ENCODE data around the gene ZNF687.

The ZNF687 gene

GRCh38 chr1:151325646-151326429 lies 43.7 kb downstream of the ZNF687 start:
- peak overlapping the region; percentile 83 for H3K4me3 ChIP-seq (ENCODE audit: low read depth, low read length)
- DNase-seq (ENCODE audit: low read depth): no peak
- TF ChIP-seq, protein P1, sequence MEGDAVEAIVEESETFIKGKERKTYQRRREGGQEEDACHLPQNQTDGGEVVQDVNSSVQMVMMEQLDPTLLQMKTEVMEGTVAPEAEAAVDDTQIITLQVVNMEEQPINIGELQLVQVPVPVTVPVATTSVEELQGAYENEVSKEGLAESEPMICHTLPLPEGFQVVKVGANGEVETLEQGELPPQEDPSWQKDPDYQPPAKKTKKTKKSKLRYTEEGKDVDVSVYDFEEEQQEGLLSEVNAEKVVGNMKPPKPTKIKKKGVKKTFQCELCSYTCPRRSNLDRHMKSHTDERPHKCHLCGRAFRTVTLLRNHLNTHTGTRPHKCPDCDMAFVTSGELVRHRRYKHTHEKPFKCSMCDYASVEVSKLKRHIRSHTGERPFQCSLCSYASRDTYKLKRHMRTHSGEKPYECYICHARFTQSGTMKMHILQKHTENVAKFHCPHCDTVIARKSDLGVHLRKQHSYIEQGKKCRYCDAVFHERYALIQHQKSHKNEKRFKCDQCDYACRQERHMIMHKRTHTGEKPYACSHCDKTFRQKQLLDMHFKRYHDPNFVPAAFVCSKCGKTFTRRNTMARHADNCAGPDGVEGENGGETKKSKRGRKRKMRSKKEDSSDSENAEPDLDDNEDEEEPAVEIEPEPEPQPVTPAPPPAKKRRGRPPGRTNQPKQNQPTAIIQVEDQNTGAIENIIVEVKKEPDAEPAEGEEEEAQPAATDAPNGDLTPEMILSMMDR (IDR thresholded peaks at IDR 0.05; ENCODE audit: low read depth, low read length, missing control alignments): no peak
- in situ Hi-C loops (cut with HindIII; ENCODE audit: low sequenced_read_pairs): no loop called here

GRCh38 chr1:151326619-151327222 lies 44.6 kb downstream of the ZNF687 start:
- TF ChIP-seq, protein P1 (IDR thresholded peaks at IDR 0.05; ENCODE audit: low read depth, low read length, missing control alignments): no peak
- no peak for DNase-seq (ENCODE audit: low read depth)
- in situ Hi-C loops (cut with HindIII; ENCODE audit: low sequenced_read_pairs): no loop called here
- peak overlapping the region; percentile 83 for H3K4me3 ChIP-seq (ENCODE audit: low read depth, low read length)

DNA sequence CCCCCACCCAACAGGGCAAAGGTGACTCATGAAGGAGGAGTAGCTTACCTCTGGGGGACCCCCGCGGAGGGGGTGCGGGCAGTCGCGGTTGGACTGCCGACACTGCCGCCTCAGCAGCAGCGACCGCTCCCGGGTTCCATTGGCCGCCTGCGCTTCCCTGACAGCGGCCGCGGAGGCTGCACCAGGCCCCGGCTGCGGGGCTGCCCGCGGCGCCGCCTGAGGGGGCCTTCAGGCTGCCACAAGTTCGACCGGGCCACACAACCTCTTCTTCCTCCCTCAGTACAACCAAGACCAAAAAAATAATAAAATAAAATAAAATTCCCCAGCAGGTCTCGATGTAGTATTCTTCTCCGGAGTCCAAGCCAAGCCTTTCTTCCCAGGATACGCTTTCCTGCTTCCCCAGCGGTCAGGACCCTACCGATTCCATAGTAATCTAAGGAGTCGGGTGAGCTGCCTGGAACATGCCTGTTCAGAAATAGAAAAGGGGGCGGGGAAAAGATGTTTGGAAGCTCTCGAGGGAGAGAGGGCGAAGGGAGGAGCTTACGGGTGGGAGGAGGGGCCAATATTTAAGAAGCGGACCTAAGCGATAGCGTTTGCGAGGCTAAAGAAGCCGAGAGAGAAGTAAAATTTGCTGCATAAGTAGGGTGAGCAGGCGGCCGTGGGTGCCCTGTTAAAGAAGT lies 45.3 kb downstream of the ZNF687 start, which contains the start of gene PI4KB:
PI4KB (minus strand) TSS at position 194 of the 680 bp plus-strand sequence. CDS start 10,935 bp downstream, outside the sequence.
- TF ChIP-seq, protein P1 (IDR thresholded peaks at IDR 0.05; ENCODE audit: low read depth, low read length, missing control alignments): no peak
- peak; percentile 98 for DNase-seq (ENCODE audit: low read depth)
- in situ Hi-C loops (cut with HindIII; ENCODE audit: low sequenced_read_pairs): no loop called here
- H3K4me3 ChIP-seq (ENCODE audit: low read depth, low read length): peak within 1 kb of the TSS; percentile 83

DNA sequence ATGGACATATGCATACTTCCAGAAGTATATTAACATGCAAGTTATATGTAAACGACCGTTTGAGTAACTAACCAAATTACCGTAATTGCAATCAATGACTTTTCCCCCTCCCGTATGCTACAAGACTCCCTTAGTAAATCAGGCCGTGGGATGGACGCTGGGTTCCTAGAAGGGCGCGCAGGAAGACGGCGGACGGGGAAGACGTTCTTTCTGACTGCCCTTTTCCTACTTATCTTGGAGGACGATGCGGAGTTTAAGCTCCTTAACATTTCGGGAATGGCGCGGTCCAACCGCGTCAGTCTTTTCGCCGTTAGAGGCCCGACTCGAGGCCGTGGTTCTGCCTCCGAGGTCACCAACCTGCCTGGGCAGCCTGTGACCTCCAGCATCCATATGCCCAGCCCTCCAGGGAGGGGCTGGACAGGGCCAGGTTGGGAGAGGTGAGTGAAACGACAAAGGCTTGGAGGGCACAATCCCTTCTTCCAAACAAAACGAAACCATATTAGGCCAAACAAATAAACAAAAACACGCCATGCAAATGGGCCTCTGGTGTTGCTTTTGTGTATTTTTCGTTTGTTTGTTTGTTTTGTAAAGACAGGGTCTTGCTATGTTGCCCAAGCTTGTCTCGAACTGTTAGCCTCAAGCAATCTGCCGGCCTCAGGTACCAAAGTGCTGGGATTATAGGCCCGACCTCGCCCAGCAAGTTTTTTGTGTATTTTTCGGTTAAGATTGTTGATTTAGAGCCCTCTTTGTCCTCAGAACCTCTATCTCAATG lies 46.0 kb downstream of the ZNF687 start:
- DNase-seq (ENCODE audit: low read depth): no peak
- TF ChIP-seq, protein P1 (IDR thresholded peaks at IDR 0.05; ENCODE audit: low read depth, low read length, missing control alignments): no peak
- in situ Hi-C loops (cut with HindIII; ENCODE audit: low sequenced_read_pairs): no loop called here
- peak overlapping the region; percentile 83 for H3K4me3 ChIP-seq (ENCODE audit: low read depth, low read length)

- no peak overlapping the region for H3K4me3 ChIP-seq (ENCODE audit: low read depth, low read length)
- in situ Hi-C loops (cut with HindIII; ENCODE audit: low sequenced_read_pairs): no loop called here
- no peak for DNase-seq (ENCODE audit: low read depth)
- TF ChIP-seq, protein P1 (IDR thresholded peaks at IDR 0.05; ENCODE audit: low read depth, low read length, missing control alignments): no peak
These were observed 52.7 kb downstream of the ZNF687 start for GRCh38 chr1:151334822-151335221.

GRCh38 chr1:151336556-151336955 lies 54.5 kb downstream of the ZNF687 start:
- no peak overlapping the region for H3K4me3 ChIP-seq (ENCODE audit: low read depth, low read length)
- in situ Hi-C loops (cut with HindIII; ENCODE audit: low sequenced_read_pairs): no loop called here
- no peak for DNase-seq (ENCODE audit: low read depth)
- TF ChIP-seq, protein P1 (IDR thresholded peaks at IDR 0.05; ENCODE audit: low read depth, low read length, missing control alignments): no peak
